ENCODE results near the gene ZNF776.

Gene ZNF776

DNA sequence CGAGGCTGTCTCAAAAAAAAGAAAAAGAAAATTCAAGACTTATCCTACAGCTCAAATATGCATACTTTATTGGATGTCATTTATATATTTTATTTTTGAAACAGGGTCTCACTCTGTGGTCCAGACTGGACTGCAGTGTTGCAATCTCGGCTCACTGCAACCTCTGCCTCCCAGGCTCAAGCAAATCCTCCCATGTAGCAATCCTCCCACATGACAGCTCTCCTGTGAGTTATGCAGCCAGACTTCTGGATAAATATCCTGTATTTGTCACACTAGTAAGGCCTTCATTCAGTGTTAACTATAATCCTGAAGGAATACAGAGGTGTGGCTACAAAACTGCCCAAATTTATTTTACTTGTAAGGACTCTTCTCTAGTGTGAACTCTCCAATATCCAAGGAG lies 60.9 kb downstream of the ZNF776 start:
- POLR2A ChIA-PET: no interaction called here
- CTCF ChIA-PET: no interaction called here
- TF ChIP-seq CTBP1 (IDR thresholded peaks at IDR 0.05; ENCODE audit: borderline replicate concordance): no peak
- TF ChIP-seq ELF4 (IDR thresholded peaks at IDR 0.05): no peak
- no peak for TF ChIP-seq L3MBTL2 (conservative IDR thresholded peaks at IDR 0.05)
- no peak for TF ChIP-seq NFRKB (IDR thresholded peaks at IDR 0.05)
- no peak for TF ChIP-seq FOXA1 (IDR thresholded peaks at IDR 0.05)
- no peak for TF ChIP-seq ZNF384 (IDR thresholded peaks at IDR 0.05)
- TF ChIP-seq FOXM1 (IDR thresholded peaks at IDR 0.05; ENCODE audit: borderline replicate concordance): no peak
- TF ChIP-seq, protein P1, sequence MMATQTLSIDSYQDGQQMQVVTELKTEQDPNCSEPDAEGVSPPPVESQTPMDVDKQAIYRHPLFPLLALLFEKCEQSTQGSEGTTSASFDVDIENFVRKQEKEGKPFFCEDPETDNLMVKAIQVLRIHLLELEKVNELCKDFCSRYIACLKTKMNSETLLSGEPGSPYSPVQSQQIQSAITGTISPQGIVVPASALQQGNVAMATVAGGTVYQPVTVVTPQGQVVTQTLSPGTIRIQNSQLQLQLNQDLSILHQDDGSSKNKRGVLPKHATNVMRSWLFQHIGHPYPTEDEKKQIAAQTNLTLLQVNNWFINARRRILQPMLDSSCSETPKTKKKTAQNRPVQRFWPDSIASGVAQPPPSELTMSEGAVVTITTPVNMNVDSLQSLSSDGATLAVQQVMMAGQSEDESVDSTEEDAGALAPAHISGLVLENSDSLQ (IDR thresholded peaks at IDR 0.05): no peak
- no peak for TF ChIP-seq HDGF (IDR thresholded peaks at IDR 0.05; ENCODE audit: borderline replicate concordance)
- TF ChIP-seq BHLHE40 (IDR thresholded peaks at IDR 0.05; ENCODE audit: borderline replicate concordance): no peak
- no peak for TF ChIP-seq LEF1 (IDR thresholded peaks at IDR 0.05; ENCODE audit: borderline replicate concordance)
- TF ChIP-seq SUZ12 (IDR thresholded peaks at IDR 0.05): no peak
- DNase-seq (ENCODE audit: extremely low spot score): no peak
